ENCODE data around the gene MAMLD1. TPM values are rescaled to one million over a fixed set of nuclear protein-coding genes. Genes with fewer than 3 reads are reported as not detected.

Gene MAMLD1
- total RNA-seq, 1 experiment from 2014 or later = 0.48 TPM

DNA sequence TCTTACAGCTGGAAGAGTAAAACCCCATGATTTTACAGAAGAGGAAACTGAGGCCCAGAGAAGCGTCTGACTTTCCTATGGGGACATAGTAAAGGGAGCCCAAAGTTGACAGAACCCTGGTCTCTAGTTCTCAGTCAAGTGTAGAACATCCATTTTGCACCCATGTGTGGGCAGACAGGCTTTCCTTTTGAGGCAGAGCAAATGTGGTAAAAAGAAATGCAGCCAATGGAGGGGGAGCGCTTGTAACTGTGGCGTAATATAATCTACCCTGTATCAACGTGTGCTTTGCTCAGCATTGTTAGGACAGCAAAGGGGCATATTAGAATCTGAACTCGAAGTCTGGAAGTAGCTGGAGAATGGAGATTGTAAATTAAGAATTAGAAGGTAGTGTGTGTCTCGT is 8.8 kb downstream of the MAMLD1 start:
- no peak overlapping the region for H3K18ac ChIP-seq (ENCODE audit: insufficient read length, low read depth, low read length)
- H2BK20ac ChIP-seq (ENCODE audit: low read depth, low read length, poor library complexity, severe bottlenecking) = no peak overlapping the region
- peaks cover 3% of the 10 kb centered on the region; the same call in 1 of the 2 replicates for H3K27me3 ChIP-seq (ENCODE audit: insufficient read depth, low read length)
- no peak overlapping the region for H3K4ac ChIP-seq (ENCODE audit: low read depth, low read length)
- H3K79me1 ChIP-seq (ENCODE audit: insufficient read depth, low read depth, low read length, poor library complexity, severe bottlenecking) = no peaks in the 10 kb centered on the region
- no peak overlapping the region for H3T11ph ChIP-seq (ENCODE audit: low read length)
- no peak overlapping the region for H3K27ac ChIP-seq (ENCODE audit: insufficient read length, low read depth, low read length)
- Mint-ChIP-seq H3K36me3 (ENCODE audit: insufficient read depth in 1 of 3, low read depth in 3 of 3) (no peaks in the 10 kb centered on the region; a peak in 1 of 7 replicates), H3K4me1 (peaks cover 10 to 12% of the 10 kb centered on the region in 2 experiments), H3K9me3 (peaks cover 56 to 64% of the 10 kb centered on the region in 2 experiments), H3K27ac (no peak overlapping the region; a peak in 1 of 7 replicates), H3K4me3 (no peak overlapping the region), H3K27me3 (ENCODE audit: low read depth) (peaks cover 44% of the 10 kb centered on the region)
- H4K5ac ChIP-seq (ENCODE audit: insufficient read length, low read depth, low read length) = no peak overlapping the region
- H3K9me3 ChIP-seq (ENCODE audit: control insufficient read depth, low read depth, low read length) = no peaks in the 10 kb centered on the region
- no peak overlapping the region for H3K23ac ChIP-seq (ENCODE audit: insufficient read length, low read depth, low read length)
- H2AFZ ChIP-seq (ENCODE audit: low read length) = no peak overlapping the region
- H3K79me2 ChIP-seq (ENCODE audit: insufficient read depth, low read length) = no peaks in the 10 kb centered on the region
- no peak overlapping the region for H2BK12ac ChIP-seq (ENCODE audit: insufficient read length, low read depth, low read length)
- no peak overlapping the region for H2BK120ac ChIP-seq (ENCODE audit: low read depth, low read length, poor library complexity, severe bottlenecking)
- no peaks in the 10 kb centered on the region for H3K23me2 ChIP-seq (ENCODE audit: insufficient read length, low read depth, low read length, poor library complexity, severe bottlenecking)
- no peak overlapping the region for H3K9ac ChIP-seq (ENCODE audit: extremely low read depth, insufficient read length, low read length)
- TF ChIP-seq, protein P1, sequence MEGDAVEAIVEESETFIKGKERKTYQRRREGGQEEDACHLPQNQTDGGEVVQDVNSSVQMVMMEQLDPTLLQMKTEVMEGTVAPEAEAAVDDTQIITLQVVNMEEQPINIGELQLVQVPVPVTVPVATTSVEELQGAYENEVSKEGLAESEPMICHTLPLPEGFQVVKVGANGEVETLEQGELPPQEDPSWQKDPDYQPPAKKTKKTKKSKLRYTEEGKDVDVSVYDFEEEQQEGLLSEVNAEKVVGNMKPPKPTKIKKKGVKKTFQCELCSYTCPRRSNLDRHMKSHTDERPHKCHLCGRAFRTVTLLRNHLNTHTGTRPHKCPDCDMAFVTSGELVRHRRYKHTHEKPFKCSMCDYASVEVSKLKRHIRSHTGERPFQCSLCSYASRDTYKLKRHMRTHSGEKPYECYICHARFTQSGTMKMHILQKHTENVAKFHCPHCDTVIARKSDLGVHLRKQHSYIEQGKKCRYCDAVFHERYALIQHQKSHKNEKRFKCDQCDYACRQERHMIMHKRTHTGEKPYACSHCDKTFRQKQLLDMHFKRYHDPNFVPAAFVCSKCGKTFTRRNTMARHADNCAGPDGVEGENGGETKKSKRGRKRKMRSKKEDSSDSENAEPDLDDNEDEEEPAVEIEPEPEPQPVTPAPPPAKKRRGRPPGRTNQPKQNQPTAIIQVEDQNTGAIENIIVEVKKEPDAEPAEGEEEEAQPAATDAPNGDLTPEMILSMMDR (conservative IDR thresholded peaks at IDR 0.05) = no peak
- no CpG with 5 or more reads among the region's 6 CpGs for WGBS (ENCODE audit: extremely low coverage, insufficient read length, low lambda C conversion rate)
- no peak overlapping the region for H2AK5ac ChIP-seq (ENCODE audit: insufficient read length, low read length)
- DNase-seq = no peak
- no peak overlapping the region for H4K8ac ChIP-seq (replicated peaks; ENCODE audit: insufficient read length, low read depth, low read length)
- H4K91ac ChIP-seq (ENCODE audit: insufficient read length, low read depth, low read length) = no peak overlapping the region
- no peak overlapping the region for H3K56ac ChIP-seq (ENCODE audit: insufficient read length, low read depth, low read length)
- H4K20me1 ChIP-seq (ENCODE audit: control insufficient read depth, insufficient read depth, insufficient read length) = no peaks in the 10 kb centered on the region
- no peak overlapping the region for H2BK15ac ChIP-seq (ENCODE audit: low read depth, low read length)
- H3K14ac ChIP-seq (ENCODE audit: insufficient read depth, low read length) = no peak overlapping the region
- no peak overlapping the region for H3K4me2 ChIP-seq (ENCODE audit: insufficient read depth, insufficient read length, low read length)
- no peak overlapping the region for H2BK5ac ChIP-seq (ENCODE audit: insufficient read length, low read length)
- peaks cover 3% of the 10 kb centered on the region; the same call in 1 of the 2 replicates for H3K4me1 ChIP-seq (ENCODE audit: insufficient read depth, low read length)
